Measurements from ENCODE around the gene ZNF454.

DNA sequence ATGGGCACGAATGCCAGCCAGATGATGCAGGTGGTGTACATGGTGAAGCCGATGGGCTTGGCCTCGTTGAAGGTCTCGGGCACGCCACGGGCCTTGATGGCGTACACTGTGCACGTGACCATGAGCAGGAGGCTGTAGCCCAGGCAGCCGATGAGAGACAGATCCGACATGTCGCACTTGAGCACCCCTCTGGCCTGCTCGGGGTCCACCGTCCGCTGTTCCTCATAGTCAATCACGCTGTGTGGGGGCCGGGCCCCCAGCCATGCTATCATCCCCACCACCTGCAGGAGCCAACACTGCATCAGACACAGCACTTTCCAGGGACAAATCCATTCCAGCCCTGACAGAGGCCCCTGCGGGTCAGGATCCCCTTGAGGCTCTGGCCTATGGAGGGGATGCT lies 41.9 kb downstream of the ZNF454 start:
- TF ChIP-seq, protein P1, sequence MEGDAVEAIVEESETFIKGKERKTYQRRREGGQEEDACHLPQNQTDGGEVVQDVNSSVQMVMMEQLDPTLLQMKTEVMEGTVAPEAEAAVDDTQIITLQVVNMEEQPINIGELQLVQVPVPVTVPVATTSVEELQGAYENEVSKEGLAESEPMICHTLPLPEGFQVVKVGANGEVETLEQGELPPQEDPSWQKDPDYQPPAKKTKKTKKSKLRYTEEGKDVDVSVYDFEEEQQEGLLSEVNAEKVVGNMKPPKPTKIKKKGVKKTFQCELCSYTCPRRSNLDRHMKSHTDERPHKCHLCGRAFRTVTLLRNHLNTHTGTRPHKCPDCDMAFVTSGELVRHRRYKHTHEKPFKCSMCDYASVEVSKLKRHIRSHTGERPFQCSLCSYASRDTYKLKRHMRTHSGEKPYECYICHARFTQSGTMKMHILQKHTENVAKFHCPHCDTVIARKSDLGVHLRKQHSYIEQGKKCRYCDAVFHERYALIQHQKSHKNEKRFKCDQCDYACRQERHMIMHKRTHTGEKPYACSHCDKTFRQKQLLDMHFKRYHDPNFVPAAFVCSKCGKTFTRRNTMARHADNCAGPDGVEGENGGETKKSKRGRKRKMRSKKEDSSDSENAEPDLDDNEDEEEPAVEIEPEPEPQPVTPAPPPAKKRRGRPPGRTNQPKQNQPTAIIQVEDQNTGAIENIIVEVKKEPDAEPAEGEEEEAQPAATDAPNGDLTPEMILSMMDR (IDR thresholded peaks at IDR 0.05): no peak
- no peak for TF ChIP-seq POLR2AphosphoS5 (IDR thresholded peaks at IDR 0.05)
- TF ChIP-seq POLR2A (IDR thresholded peaks at IDR 0.05): no peak
